Mammary epithelial cell (primary cell): Measurements from ENCODE around the gene FAM114A2.

Experiments used
- EZH2 ChIP-seq: IDR thresholded peaks from 2 replicates; pipeline ENCODE4 v1.6.1; 2012; ENCODE audit warnings: low read length, inconsistent platforms, borderline replicate concordance
- TF ChIP-seq, protein P1 (sequence below), 2 donors: IDR thresholded peaks in 1 of 2; conservative IDR thresholded peaks in 1 of 2; 2 replicates each; pipeline ENCODE4 v1.5.1; 2011 to 2012; ENCODE audit warnings: inconsistent platforms in 2 of 2, low read length in 2 of 2, mild to moderate bottlenecking in 2 of 2, control low read depth in 1 of 2, low read depth in 1 of 2; ENCODE audit not compliant: insufficient read depth in 1 of 2; ENCODE audit errors: extremely low read depth in 1 of 2

GRCh38 chr5:153981905-153982605, 56.7 kb downstream of the FAM114A2 start:
- TF ChIP-seq, protein P1, sequence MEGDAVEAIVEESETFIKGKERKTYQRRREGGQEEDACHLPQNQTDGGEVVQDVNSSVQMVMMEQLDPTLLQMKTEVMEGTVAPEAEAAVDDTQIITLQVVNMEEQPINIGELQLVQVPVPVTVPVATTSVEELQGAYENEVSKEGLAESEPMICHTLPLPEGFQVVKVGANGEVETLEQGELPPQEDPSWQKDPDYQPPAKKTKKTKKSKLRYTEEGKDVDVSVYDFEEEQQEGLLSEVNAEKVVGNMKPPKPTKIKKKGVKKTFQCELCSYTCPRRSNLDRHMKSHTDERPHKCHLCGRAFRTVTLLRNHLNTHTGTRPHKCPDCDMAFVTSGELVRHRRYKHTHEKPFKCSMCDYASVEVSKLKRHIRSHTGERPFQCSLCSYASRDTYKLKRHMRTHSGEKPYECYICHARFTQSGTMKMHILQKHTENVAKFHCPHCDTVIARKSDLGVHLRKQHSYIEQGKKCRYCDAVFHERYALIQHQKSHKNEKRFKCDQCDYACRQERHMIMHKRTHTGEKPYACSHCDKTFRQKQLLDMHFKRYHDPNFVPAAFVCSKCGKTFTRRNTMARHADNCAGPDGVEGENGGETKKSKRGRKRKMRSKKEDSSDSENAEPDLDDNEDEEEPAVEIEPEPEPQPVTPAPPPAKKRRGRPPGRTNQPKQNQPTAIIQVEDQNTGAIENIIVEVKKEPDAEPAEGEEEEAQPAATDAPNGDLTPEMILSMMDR (conservative IDR thresholded peaks at IDR 0.05 in 1 of 2, IDR thresholded peaks at IDR 0.05 in 1 of 2; ENCODE audit: extremely low read depth in 1 of 2, insufficient read depth in 1 of 2, low read depth in 1 of 2, low read length in 2 of 2): no peak
- no peak for TF ChIP-seq EZH2
